Measurements from ENCODE around the gene MAPRE2.
"Not testable (repeated sequence)": the region's sequence is repeated elsewhere in the genome, so short reads cannot be mapped to it uniquely, and the experiment has no call there.

Gene MAPRE2

DNA sequence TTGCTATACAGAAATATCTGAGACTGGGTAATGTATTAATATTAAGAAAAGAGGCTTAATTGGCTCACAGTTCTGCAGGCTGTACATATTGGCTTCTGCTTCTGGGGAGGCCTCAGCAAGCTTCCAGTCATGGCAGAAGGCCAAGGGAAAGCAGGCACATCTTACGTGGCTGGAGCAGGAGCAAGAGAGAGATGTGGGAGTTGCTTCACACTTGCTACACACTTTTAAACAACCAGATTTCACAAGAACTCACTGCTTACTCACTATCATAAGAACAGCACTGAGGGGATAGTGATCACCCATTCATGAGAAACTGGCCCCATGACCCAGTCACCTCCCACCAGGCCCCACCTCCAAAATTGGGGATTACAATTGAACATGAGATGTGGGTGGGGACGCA, 50.6 kb downstream of the MAPRE2 start:
- DNase-seq (ENCODE audit: low read depth), result no peak

GRCh38 chr18:35095983-35096676, 54.9 kb downstream of the MAPRE2 start:
- DNase-seq (ENCODE audit: low read depth), result no peak

GRCh38 chr18:35096677-35097011, 55.4 kb downstream of the MAPRE2 start:
- no peak for DNase-seq (ENCODE audit: low read depth)

GRCh38 chr18:35097195-35097594, 56.0 kb downstream of the MAPRE2 start:
- no peak for DNase-seq (ENCODE audit: low read depth)

- no peak for DNase-seq (ENCODE audit: low read depth)
Measured at GRCh38 chr18:35097763-35098162, 56.5 kb downstream of the MAPRE2 start.

DNA sequence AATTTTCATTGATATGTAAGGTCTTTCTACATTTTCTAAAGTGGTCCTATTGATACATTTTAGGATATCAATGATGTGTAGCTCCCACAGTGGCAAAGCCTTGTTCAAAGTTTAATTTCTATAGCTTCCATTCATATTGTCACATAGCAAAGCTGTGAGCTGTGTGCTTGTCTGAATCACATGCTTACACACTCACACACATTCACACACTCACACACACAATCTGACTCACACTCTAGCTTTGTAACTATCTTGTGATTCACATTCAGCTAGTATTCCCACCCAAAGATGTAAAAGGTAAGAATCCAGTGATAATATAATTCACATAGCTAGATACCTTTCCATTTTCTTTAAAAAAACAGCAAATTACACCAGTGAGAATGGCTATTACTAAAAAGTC, 58.7 kb downstream of the MAPRE2 start:
- no peak for DNase-seq (ENCODE audit: low read depth)

DNA sequence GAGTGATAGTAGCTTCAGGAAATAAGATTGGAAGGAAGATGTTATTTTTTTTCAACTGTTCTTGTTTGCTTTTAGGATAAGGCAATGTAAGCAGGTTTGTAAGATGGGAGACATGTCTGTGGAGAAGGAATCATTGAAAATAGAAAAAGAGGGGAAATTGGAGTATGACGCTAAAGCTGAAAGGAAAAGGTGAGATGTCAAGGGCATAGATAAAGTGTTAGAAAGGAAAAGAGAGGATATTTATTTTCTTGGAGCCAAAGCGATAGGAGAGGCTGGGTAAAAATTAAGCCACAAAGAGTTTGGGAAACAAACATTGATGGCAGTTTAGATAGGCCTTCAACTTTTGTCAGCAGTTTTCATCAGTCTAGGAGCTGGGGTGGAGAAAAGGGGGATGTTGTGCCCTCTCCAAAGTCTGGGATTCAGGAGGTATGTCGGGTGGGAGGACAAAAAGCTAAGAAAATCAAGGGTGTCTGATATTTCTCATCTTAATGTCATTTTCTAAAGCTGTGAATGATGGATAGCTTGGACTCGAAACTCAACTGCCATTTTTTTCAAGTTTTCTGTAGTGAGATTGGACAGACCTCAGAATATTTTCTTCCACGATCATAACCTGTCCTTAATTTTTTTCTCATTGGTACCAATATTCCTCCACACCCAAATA, 63.3 kb downstream of the MAPRE2 start:
- no peak for DNase-seq (ENCODE audit: low read depth)

GRCh38 chr18:35106013-35106844, 65.0 kb downstream of the MAPRE2 start:
- DNase-seq (ENCODE audit: low read depth), result no peak

- no peak for DNase-seq (ENCODE audit: low read depth)
Measured at GRCh38 chr18:35106845-35107148, 65.6 kb downstream of the MAPRE2 start.

DNA sequence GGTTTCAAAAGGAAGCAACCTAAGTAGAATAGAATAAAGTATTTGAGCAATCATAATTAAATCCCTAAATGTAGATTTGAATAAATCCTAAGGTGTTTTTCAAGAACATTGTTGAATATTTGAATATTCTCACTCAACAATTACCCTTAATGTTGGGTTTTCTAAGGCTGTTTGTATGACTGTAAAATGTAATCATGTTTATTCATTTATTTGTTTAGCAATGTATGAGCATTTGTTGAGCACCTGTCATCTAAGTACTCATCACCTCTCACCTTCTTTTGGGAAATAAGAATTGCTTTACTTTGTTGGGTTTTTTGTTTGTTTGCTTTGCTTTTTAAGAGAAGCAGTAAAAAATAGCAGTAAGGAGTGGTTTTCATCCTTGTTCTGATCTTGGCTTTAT, 66.0 kb downstream of the MAPRE2 start:
- DNase-seq (ENCODE audit: low read depth), result no peak

GRCh38 chr18:35108088-35108487, 66.9 kb downstream of the MAPRE2 start:
- not testable (repeated sequence) for DNase-seq (ENCODE audit: low read depth)

DNA sequence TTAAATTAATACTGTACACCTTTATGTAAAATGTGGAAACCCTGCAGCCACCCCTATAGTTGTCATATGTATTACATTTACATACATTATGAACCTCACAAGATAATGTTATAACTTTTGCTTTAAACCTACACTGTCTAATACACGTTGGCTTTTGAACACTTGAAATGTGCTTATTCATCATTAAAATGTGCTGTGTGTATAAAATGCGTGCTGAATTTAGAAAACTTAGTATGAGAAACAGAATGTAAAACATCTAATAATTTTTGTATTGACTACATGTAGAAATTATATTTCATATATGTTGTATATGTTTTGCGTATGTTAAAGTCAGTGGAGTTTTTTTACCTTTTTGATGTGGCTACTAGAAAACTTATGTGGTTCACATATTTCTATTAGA, 68.8 kb downstream of the MAPRE2 start:
- DNase-seq (ENCODE audit: low read depth), result no peak

DNA sequence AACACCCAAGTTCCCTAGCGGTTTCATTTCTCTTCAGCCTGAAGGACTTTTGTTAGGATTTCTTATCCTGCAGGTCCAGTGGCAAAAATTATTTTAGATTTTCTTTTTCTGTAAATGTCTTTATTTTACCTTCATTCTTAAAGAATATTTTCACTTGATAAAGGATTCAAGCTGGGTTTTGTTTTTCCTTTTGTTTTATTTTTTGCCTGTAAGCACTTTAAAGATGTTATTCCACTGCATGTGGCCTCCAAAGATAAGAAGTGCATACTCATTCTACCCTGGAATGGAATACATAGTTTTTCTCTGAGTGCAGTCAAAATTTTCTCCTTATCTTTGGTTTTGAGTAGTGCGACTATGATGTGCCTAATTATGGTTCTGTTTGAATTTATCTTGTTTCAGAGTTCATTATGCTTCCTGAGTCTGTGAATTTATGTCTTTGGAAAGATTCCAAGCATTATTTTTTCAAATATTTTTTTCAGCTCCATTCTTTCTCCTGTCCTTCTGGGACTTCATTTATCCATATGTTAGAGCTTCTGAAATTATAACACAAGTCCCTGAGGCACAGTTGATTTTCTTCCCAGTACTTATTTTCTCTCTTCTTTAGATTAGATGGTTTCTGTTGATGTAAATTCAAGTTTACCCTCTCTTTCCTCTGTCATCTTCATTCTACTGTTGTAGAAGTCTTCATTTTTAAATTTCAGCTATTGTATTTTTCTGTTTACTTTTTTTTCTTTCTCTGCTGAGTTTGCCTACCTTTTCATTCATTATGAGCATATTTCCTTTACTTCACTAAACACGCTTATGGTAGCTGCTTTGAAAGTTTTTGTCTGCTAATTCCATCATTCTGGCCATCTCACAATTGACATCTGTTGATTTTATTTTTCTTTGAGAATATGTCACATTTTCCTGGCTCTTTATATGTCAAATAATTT, 69.6 kb downstream of the MAPRE2 start:
- DNase-seq (ENCODE audit: low read depth), result no peak

GRCh38 chr18:35112696-35113095, 71.5 kb downstream of the MAPRE2 start:
- no peak for DNase-seq (ENCODE audit: low read depth)

DNA sequence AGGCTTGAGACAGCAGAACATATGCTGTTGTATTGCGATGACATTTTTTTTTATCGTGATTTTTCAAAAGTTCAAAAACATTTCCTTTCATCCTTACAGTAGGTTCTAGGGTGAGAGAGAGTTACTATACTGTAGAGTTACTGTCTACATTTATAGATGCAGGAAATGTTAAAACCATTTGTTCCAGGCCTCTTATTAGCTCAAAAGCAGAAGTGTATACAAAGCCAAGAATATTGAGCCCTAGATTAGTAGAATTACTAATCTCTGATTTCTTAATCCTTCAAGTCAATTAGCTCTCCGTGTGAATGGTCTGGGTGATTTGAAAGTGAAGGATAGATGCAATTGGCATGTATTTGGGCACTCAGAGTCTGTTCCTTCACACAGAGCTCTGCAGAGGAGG, 73.1 kb downstream of the MAPRE2 start:
- DNase-seq (ENCODE audit: low read depth), result no peak

DNA sequence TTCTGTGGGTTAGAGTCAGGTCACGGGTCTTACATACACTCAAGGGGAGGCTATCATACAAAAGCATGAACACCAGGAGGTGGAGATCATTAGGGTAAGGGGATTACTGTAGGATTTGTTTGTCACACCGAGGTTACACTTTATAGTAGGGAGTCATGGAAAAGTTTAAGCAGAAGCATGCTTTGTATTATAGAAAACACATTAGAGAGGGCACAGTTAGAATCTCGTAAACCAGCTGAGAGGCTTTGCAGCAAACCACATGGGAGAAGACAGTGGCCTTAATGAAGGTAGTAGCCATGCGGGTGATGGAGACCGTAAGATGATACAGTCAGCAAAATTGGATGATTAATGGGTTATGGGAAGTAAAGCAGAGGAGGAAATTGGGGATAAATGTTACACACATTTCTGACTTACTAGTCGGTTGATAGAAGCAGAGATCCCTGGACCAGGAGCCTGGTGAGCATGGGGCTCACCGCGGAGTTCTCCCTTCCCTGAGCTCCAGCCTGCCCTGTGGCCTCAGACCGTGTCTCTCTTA, 75.6 kb downstream of the MAPRE2 start:
- DNase-seq (ENCODE audit: low read depth), result no peak

DNA sequence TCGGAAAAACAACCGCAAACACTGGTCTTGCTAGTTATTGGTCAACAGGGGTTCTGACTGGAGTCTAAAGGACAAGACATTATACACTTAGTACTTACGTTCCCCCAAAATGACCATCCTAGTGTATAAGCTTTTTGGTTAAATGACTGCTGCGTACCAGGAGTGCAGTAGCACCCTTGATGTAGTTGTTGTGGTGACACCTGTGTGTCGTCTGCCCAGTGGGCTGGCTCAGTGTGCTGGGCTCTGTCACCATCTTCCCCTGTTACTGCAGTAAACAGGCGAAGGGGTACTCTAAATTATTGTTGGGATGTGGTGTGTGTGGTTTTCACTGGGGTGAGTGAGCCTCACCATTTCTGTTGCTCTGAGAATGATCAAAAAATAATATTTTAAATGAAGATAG, 76.2 kb downstream of the MAPRE2 start:
- no peak for DNase-seq (ENCODE audit: low read depth)

DNA sequence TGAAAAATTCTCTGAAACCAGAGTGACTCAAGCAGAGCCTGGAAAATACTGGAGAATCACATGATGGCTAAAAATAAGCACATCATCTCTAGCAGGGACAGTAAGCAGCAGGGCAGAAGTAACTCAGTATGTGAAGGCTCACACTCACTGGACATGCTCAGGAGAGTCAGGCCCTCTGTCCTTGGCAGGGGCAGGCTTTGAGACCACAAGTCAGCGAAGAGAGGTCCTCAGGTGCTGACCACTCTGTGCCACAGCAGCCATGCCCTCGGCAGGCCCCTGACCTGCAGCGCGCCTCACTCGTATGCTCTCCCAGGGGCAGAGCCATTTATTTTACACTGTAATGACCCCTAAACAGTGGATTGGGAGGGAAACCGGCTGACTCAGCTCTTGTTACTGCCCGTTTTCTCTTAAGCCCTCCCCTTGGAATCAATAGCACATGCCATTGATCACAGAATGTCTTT, 76.8 kb downstream of the MAPRE2 start:
- DNase-seq (ENCODE audit: low read depth), result no peak

DNA sequence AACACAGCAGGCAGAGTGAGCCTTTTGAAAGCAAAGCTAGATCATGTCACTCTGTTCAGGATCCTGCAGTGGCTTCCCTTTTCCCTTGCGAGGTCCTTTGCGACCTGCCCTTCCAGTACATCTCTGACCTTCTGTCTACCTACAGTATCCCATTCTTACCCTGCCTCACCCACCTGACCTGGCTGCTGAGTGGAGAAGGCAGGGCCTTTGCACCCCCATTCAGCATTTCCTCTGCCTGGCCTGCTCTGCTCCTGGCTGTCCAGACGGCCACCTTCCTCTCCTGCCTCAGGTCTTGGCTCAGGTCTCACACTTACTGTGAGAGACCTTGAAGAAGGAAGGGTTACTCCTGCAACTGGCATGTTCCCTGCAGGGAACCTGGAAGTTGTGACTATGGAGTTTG, 77.4 kb downstream of the MAPRE2 start:
- no peak for DNase-seq (ENCODE audit: low read depth)

- DNase-seq (ENCODE audit: low read depth), result no peak
Measured at GRCh38 chr18:35121038-35121437, 79.8 kb downstream of the MAPRE2 start.

DNA sequence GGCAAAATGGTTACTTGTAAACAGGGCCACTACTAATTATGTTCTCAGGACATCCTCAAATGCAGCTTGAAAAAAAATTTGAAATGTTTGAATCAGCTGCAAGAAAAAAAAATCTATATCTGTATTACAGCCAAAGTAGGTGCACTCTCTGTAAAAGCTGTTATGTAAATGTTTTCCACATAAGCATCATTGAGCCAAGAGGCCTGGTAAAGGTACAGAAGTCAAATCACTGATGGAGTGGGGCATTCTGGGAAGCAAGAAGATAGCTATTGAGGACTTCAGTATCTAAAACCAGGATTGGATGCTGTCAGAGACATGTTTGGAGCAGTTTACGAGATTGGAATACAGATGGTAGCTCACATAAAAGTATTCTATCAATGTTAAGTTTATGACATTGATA, 80.3 kb downstream of the MAPRE2 start:
- DNase-seq (ENCODE audit: low read depth), result no peak
